HG03159 (cell line): ENCODE measurements around the gene BMPR2.
"Not testable (repeated sequence)": the region's sequence is repeated elsewhere in the genome, so short reads cannot be mapped to it uniquely, and the experiment has no call there.

Experiments used
- ATAC-seq: cut with Tn5 transposase; IDR thresholded peaks from one replicate; pipeline ENCODE4 v1.9.1; 2021; ENCODE audit warnings: mild to moderate bottlenecking, moderate library complexity; ENCODE audit not compliant: unreplicated experiment

BMPR2 gene

GRCh38 chr2:202444000-202444399 is 67.9 kb downstream of the BMPR2 start:
- no peak for ATAC-seq

GRCh38 chr2:202449344-202449743 is 73.2 kb downstream of the BMPR2 start:
- no peak for ATAC-seq

- ATAC-seq, result no peak
Observed at GRCh38 chr2:202450785-202451184, 74.7 kb downstream of the BMPR2 start.

- no peak for ATAC-seq
Observed at GRCh38 chr2:202452744-202453143, 76.6 kb downstream of the BMPR2 start.

GRCh38 chr2:202454536-202454935 is 78.4 kb downstream of the BMPR2 start:
- ATAC-seq, result no peak

GRCh38 chr2:202455114-202455513 is 79.0 kb downstream of the BMPR2 start:
- no peak for ATAC-seq

GRCh38 chr2:202460119-202460518 is 84.0 kb downstream of the BMPR2 start:
- no peak for ATAC-seq

- no peak for ATAC-seq
Observed at GRCh38 chr2:202479090-202479489, 103.0 kb downstream of the BMPR2 start.

GRCh38 chr2:202479610-202480009 is 103.5 kb downstream of the BMPR2 start:
- no peak for ATAC-seq

- no peak for ATAC-seq
Observed at GRCh38 chr2:202486351-202486750, 110.2 kb downstream of the BMPR2 start.

GRCh38 chr2:202488671-202489070 is 112.5 kb downstream of the BMPR2 start:
- no peak for ATAC-seq

GRCh38 chr2:202490479-202490878 is 114.4 kb downstream of the BMPR2 start:
- no peak for ATAC-seq

GRCh38 chr2:202491514-202491913 is 115.4 kb downstream of the BMPR2 start:
- no peak for ATAC-seq

GRCh38 chr2:202494300-202495229 is 118.4 kb downstream of the BMPR2 start:
- ATAC-seq, result no peak

GRCh38 chr2:202495230-202495604 is 119.1 kb downstream of the BMPR2 start:
- ATAC-seq, result no peak

GRCh38 chr2:202496835-202497472 is 120.8 kb downstream of the BMPR2 start:
- ATAC-seq, result not testable (repeated sequence)

- not testable (repeated sequence) for ATAC-seq
Observed at GRCh38 chr2:202497473-202497866, 121.3 kb downstream of the BMPR2 start.

GRCh38 chr2:202499841-202500240 is 123.7 kb downstream of the BMPR2 start:
- not testable (repeated sequence) for ATAC-seq

- not testable (repeated sequence) for ATAC-seq
Observed at GRCh38 chr2:202503276-202503675, 127.1 kb downstream of the BMPR2 start.

GRCh38 chr2:202508686-202509085 is 132.6 kb downstream of the BMPR2 start:
- ATAC-seq, result no peak

- ATAC-seq, result no peak
Observed at GRCh38 chr2:202510911-202511310, 134.8 kb downstream of the BMPR2 start.

- ATAC-seq, result no peak
Observed at GRCh38 chr2:202512176-202512575, 136.0 kb downstream of the BMPR2 start.
